Suprapubic skin (tissue), 4 donors: ENCODE measurements around the gene TIMM50.

Experiments used
- POLR2A ChIP-seq, 2 donors: fragments of 450-650 bp; IDR thresholded peaks; one replicate each; pipeline ENCODE4 v1.6.1; 2017; ENCODE audit warnings: antibody characterized with exemption in 2 of 2, mild to moderate bottlenecking in 2 of 2, moderate library complexity in 2 of 2
- POLR2AphosphoS5 ChIP-seq, 3 donors: sonication (generic); formaldehyde crosslinking; IDR thresholded peaks; one replicate each; pipeline ENCODE4 v1.6.1; 2017; ENCODE audit warnings: antibody characterized with exemption in 3 of 3
- TF ChIP-seq, protein P1 (sequence below), 2 donors: fragments of 200-600 bp in 1 of 2; fragments of 450-650 bp in 1 of 2; sonication (generic) in 1 of 2; IDR thresholded peaks; one replicate each; pipeline ENCODE4 v1.5.1; 2016 to 2019; ENCODE audit warnings: antibody characterized with exemption in 2 of 2, mild to moderate bottlenecking in 1 of 2, moderate library complexity in 1 of 2

DNA sequence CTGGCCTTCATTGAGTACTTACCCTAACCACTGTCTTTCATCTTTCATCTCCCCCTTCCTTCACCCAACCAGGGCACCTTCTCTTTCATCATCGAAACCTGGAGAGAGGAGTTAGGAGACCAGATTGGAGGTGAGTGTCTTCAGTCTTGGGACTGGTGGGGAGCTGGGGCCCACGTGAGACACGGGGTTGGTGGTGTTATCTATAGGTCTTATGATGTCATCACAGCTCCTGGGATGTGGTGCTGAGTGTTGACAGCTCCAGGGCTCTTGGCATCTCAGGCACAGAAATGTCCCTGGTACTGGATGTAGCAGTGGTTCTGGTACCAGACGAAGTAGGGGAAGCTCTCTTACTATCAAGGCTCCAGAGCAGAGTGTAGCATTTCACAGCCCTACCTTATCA is 19.9 kb downstream of the TIMM50 start:
- TF ChIP-seq POLR2AphosphoS5 (IDR thresholded peaks at IDR 0.05) = no peak
- TF ChIP-seq, protein P1, sequence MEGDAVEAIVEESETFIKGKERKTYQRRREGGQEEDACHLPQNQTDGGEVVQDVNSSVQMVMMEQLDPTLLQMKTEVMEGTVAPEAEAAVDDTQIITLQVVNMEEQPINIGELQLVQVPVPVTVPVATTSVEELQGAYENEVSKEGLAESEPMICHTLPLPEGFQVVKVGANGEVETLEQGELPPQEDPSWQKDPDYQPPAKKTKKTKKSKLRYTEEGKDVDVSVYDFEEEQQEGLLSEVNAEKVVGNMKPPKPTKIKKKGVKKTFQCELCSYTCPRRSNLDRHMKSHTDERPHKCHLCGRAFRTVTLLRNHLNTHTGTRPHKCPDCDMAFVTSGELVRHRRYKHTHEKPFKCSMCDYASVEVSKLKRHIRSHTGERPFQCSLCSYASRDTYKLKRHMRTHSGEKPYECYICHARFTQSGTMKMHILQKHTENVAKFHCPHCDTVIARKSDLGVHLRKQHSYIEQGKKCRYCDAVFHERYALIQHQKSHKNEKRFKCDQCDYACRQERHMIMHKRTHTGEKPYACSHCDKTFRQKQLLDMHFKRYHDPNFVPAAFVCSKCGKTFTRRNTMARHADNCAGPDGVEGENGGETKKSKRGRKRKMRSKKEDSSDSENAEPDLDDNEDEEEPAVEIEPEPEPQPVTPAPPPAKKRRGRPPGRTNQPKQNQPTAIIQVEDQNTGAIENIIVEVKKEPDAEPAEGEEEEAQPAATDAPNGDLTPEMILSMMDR (IDR thresholded peaks at IDR 0.05) = no peak
- no peak for TF ChIP-seq POLR2A (IDR thresholded peaks at IDR 0.05)
